Germinal center (tissue), 1 donor: ENCODE measurements around the gene FBXL14.
"Not testable (repeated sequence)": the region's sequence is repeated elsewhere in the genome, so short reads cannot be mapped to it uniquely, and the experiment has no call there.

Source experiments
- DNase-seq: peaks from one replicate; pipeline ENCODE4 v3.0.0; 2012; ENCODE audit warnings: mixed read lengths, low spot score

The FBXL14 gene

GRCh38 chr12:1619587-1619986 is 25.2 kb upstream of the FBXL14 start:
- no peak for DNase-seq

GRCh38 chr12:1619159-1619558 is 24.8 kb upstream of the FBXL14 start:
- no peak for DNase-seq

GRCh38 chr12:1618489-1618888 is 24.1 kb upstream of the FBXL14 start:
- no peak for DNase-seq

GRCh38 chr12:1616233-1617066 is 22.1 kb upstream of the FBXL14 start:
- peak; percentile 17 for DNase-seq

- no peak for DNase-seq
Observed at GRCh38 chr12:1614360-1614759, 20.0 kb upstream of the FBXL14 start.

- DNase-seq = no peak
Observed at GRCh38 chr12:1613860-1614259, 19.5 kb upstream of the FBXL14 start.

GRCh38 chr12:1611803-1612572 is 17.6 kb upstream of the FBXL14 start:
- no peak for DNase-seq

GRCh38 chr12:1610072-1610643 is 15.8 kb upstream of the FBXL14 start:
- DNase-seq = no peak

GRCh38 chr12:1608713-1609119 is 14.3 kb upstream of the FBXL14 start:
- DNase-seq = no peak

- no peak for DNase-seq
Observed at GRCh38 chr12:1607940-1608712, 13.7 kb upstream of the FBXL14 start.

- no peak for DNase-seq
Observed at GRCh38 chr12:1606021-1606622, 11.7 kb upstream of the FBXL14 start.

- DNase-seq = peak; percentile 67
Observed at GRCh38 chr12:1605129-1606020, 11.0 kb upstream of the FBXL14 start.

GRCh38 chr12:1604464-1604863 is 10.1 kb upstream of the FBXL14 start:
- no peak for DNase-seq

- no peak for DNase-seq
Observed at GRCh38 chr12:1603269-1603993, 9.1 kb upstream of the FBXL14 start.

GRCh38 chr12:1602706-1603105 is 8.3 kb upstream of the FBXL14 start:
- DNase-seq = not testable (repeated sequence)

GRCh38 chr12:1598757-1599156 is 4.4 kb upstream of the FBXL14 start:
- no peak for DNase-seq

GRCh38 chr12:1595690-1596347 is 1.4 kb upstream of the FBXL14 start:
- DNase-seq = no peak

GRCh38 chr12:1595026-1595561 is 713 bp upstream of the FBXL14 start:
- no peak for DNase-seq

- no peak for DNase-seq
Observed at GRCh38 chr12:1594006-1594260, 448 bp downstream of the FBXL14 start.
